K562 (cell line): ENCODE results near the gene HMGN1. TPM values are rescaled to one million over a fixed set of nuclear protein-coding genes. Genes with fewer than 3 reads are reported as not detected.

Source experiments
- ATF7 ChIP-seq: fragments of 450-650 bp; IDR thresholded peaks from 2 replicates; pipeline ENCODE4 v1.7.1; 2014; ENCODE audit warnings: mild to moderate bottlenecking, moderate library complexity
- FOS ChIP-seq: IDR thresholded peaks from 3 replicates; pipeline ENCODE4 v1.6.1; 2011; ENCODE audit not compliant: insufficient read length; ENCODE audit errors: extremely low read depth
- GATAD2A ChIP-seq: fragments of 450-650 bp; IDR thresholded peaks from 2 replicates; pipeline ENCODE4 v1.6.1; 2017
- KLF13 ChIP-seq: fragments of 450-650 bp; IDR thresholded peaks from 2 replicates; pipeline ENCODE4 v1.6.1; 2016; ENCODE audit warnings: missing genetic modification characterization, low read depth, mild to moderate bottlenecking, missing compliant biosample characterization, moderate library complexity, borderline replicate concordance
- MECOM ChIP-seq: fragments of 250-450 bp; sonication (Bioruptor Pico); IDR thresholded peaks from 2 replicates; pipeline ENCODE4 v1.8.0; 2022; ENCODE audit warnings: inconsistent platforms
- MTA3 ChIP-seq: fragments of 450-650 bp; formaldehyde crosslinking; IDR thresholded peaks from 2 replicates; pipeline ENCODE4 v1.6.1; 2017; ENCODE audit warnings: mild to moderate bottlenecking, borderline replicate concordance
- OTX1 ChIP-seq: fragments of 450-650 bp; formaldehyde crosslinking; IDR thresholded peaks from 2 replicates; pipeline ENCODE4 v1.4.0; 2022; ENCODE audit warnings: mild to moderate bottlenecking
- PHF20 ChIP-seq: fragments of 450-650 bp; IDR thresholded peaks from 2 replicates; pipeline ENCODE4 v1.6.1; 2018; ENCODE audit not compliant: partially characterized antibody
- PRPF4 ChIP-seq: fragments of 200-400 bp; formaldehyde crosslinking; IDR thresholded peaks from one replicate; pipeline ENCODE4 v1.6.1; 2017; ENCODE audit warnings: low read length, low read depth, mild to moderate bottlenecking; ENCODE audit not compliant: insufficient read depth, poor library complexity, severe bottlenecking
- SETDB1 ChIP-seq: IDR thresholded peaks from one replicate; pipeline ENCODE4 v1.6.1; 2012; ENCODE audit warnings: low read length, control low read depth, inconsistent platforms
- SPI1 ChIP-seq: IDR thresholded peaks from 2 replicates; pipeline ENCODE4 v1.6.1; 2011; ENCODE audit warnings: low read depth, low read length, control low read depth, borderline replicate concordance
- XRCC5 ChIP-seq: fragments of 200-400 bp; formaldehyde crosslinking; IDR thresholded peaks from 2 replicates; pipeline ENCODE4 v1.6.1; 2017; ENCODE audit warnings: low read depth, mild to moderate bottlenecking, low read length
- ZEB2 ChIP-seq: fragments of 450-650 bp; IDR thresholded peaks from 2 replicates; pipeline ENCODE4 v1.6.1; 2016
- ZKSCAN1 ChIP-seq: fragments of 150-350 bp; IDR thresholded peaks from 2 replicates; pipeline ENCODE4 v1.6.1; 2016; ENCODE audit warnings: low read depth, low read length
- ZNF589 ChIP-seq: fragments of 200-800 bp; sonication (Bioruptor generic); IDR thresholded peaks from 2 replicates; pipeline ENCODE4 v1.6.1; 2016; ENCODE audit warnings: low read depth, missing genetic modification characterization, missing compliant biosample characterization
- polyA plus RNA-seq, 8 experiments: library from polyadenylated mRNA; depleted of rRNA in 4 of 8; stranded (reverse) in 5 of 8; unstranded in 3 of 8; fragments of >200 nt; fragmentation: Nextera tagmentation in 2 of 8; fragmentation: Illumina TruSeq in 1 of 8; extraction: Ambion mirVana in 2 of 8; extraction: Trizol in 1 of 8; gene quantifications; 2 replicates each; pipeline versions ENCODE4 v1.2.1 to v1.2.3, GENCODE V29; 2011 to 2014; ENCODE audit warnings: inconsistent platforms in 1 of 8, missing spikeins in 1 of 8
- total RNA-seq, 7 experiments: library from RNA; depleted of rRNA in 6 of 7; stranded (reverse); fragments of >200 nt in 6 of 7; fragmentation: Illumina TruSeq in 2 of 7; extraction: Trizol in 2 of 7; gene quantifications; 2 replicates each; pipeline versions ENCODE4 v1.2.1 to v1.2.3, GENCODE V29; 2011 to 2021; ENCODE audit warnings: low replicate concordance in 1 of 7
- TF ChIP-seq, protein P1 (sequence below), 2 experiments: IDR thresholded peaks; 2 replicates each; pipeline ENCODE4 v1.6.1; 2011; ENCODE audit warnings: borderline replicate concordance in 1 of 2, control low read depth in 1 of 2, low read depth in 1 of 2, low read length in 1 of 2, mild to moderate bottlenecking in 1 of 2, mixed read lengths in 1 of 2, moderate library complexity in 1 of 2; ENCODE audit not compliant: insufficient read depth in 1 of 2, insufficient read length in 1 of 2, poor library complexity in 1 of 2, severe bottlenecking in 1 of 2; ENCODE audit errors: extremely low read depth in 1 of 2
- TF ChIP-seq, protein P2 (sequence below): fragments of 450-650 bp; conservative IDR thresholded peaks from 2 replicates; pipeline ENCODE4 v1.6.1; 2016; ENCODE audit warnings: missing genetic modification characterization, low read depth, mild to moderate bottlenecking, missing compliant biosample characterization, moderate library complexity
- TF ChIP-seq, protein P3 (sequence below): fragments of 450-650 bp; formaldehyde crosslinking; IDR thresholded peaks from 2 replicates; pipeline ENCODE4 v1.4.0; 2022; ENCODE audit warnings: missing genetic modification characterization

HMGN1 gene
- total and polyA plus RNA-seq, 9 of the 15 experiments (the other 6 are each of a cell fraction or from before 2014, with no cell fraction given): 124 to 626 (median 498) TPM

DNA sequence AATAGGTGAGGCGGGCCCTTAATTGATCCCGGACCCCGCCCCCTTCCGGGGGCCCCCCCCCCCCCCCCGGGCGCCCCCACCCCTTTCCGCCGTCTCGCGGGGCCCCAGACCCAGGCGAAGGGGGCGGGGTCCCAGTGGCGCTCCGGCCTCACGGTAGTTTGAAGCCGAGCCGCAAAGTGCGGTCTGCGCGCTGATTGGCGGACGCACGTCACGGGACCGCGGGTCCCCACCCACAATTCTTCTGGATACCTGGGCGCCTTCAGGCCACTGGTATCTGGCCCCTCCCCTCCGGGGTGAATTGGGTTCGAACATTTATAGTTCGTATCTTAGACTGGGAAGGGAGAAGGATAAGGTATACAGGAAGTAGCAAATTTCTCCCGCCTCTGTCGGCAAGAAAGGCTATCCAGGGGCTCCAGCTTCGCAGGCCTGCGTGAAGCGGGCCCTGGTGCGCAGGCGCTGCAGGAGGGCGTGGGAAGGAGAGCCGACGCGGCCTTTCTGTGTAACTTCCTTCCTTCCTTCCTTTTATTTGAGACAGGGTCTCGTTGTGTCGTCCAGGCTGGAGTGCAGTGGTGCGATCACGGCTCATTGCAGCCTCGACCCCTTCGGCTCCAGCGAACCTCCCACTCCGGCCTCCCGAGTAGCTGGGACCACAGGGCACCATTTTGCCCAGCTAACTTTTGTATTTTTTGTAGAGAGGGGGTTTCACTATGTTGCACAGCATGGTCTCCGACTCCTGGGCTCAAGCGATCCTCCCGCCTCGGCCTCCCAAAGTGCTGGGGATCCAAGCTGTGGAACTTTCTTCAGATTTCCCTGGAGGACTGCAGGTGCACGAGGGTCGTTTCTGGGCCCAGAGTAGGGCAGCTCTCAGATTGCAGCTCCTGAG, 564 bp upstream of the HMGN1 start (continued):
- TF ChIP-seq, protein P1, sequence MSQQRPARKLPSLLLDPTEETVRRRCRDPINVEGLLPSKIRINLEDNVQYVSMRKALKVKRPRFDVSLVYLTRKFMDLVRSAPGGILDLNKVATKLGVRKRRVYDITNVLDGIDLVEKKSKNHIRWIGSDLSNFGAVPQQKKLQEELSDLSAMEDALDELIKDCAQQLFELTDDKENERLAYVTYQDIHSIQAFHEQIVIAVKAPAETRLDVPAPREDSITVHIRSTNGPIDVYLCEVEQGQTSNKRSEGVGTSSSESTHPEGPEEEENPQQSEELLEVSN (IDR thresholded peaks at IDR 0.05; ENCODE audit: borderline replicate concordance in 1 of 2, extremely low read depth in 1 of 2, insufficient read depth in 1 of 2, insufficient read length in 1 of 2, low read depth in 1 of 2, low read length in 1 of 2, poor library complexity in 1 of 2, severe bottlenecking in 1 of 2): peak; percentile 81 to 85
- TF ChIP-seq MTA3 (0 out of 2 replicates have a peak, but pooled peaks have one; percentile 78), ZKSCAN1 (no peak), GATAD2A (0 out of 2 replicates have a peak, but pooled peaks have one; percentile 53), MECOM (CRISPR knock-in tag) (peak; percentile 6; the same call in 1 of the 2 replicates), ZNF589 (CRISPR knock-in tag) (0 out of 2 replicates have a peak, but pooled peaks have one; percentile 68), SETDB1 (peak; percentile 35), SPI1 (peak; percentile 85), FOS (peak; percentile 87), PRPF4 (no peak), PHF20 (peak; percentile 76), OTX1 (peak; percentile 73), ZEB2 (peak; percentile 48; the same call in 1 of the 2 replicates), XRCC5 (0 out of 2 replicates have a peak, but pooled peaks have one; percentile 26), KLF13 (tag) (peak; percentile 42; the same call in 1 of the 2 replicates), ATF7 (peak; percentile 70)
- TF ChIP-seq, protein P2, sequence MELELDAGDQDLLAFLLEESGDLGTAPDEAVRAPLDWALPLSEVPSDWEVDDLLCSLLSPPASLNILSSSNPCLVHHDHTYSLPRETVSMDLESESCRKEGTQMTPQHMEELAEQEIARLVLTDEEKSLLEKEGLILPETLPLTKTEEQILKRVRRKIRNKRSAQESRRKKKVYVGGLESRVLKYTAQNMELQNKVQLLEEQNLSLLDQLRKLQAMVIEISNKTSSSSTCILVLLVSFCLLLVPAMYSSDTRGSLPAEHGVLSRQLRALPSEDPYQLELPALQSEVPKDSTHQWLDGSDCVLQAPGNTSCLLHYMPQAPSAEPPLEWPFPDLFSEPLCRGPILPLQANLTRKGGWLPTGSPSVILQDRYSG (tag): no peak
- TF ChIP-seq, protein P3, sequence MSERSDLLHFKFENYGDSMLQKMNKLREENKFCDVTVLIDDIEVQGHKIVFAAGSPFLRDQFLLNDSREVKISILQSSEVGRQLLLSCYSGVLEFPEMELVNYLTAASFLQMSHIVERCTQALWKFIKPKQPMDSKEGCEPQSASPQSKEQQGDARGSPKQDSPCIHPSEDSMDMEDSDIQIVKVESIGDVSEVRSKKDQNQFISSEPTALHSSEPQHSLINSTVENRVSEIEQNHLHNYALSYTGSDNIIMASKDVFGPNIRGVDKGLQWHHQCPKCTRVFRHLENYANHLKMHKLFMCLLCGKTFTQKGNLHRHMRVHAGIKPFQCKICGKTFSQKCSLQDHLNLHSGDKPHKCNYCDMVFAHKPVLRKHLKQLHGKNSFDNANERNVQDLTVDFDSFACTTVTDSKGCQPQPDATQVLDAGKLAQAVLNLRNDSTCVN (CRISPR knock-in tag): peak; percentile 66; the same call in 1 of the 2 replicates
